ENCODE measurements around the gene INTS2. TPM values are rescaled to one million over a fixed set of nuclear protein-coding genes. Genes with fewer than 3 reads are reported as not detected.
"Not testable (repeated sequence)": the region's sequence is repeated elsewhere in the genome, so short reads cannot be mapped to it uniquely, and the experiment has no call there.

Gene INTS2
- total RNA-seq, 1 experiment from 2014 or later: 26.3 TPM

- BruUV-seq (replicated peaks): no TSS peak
- no peaks in the 10 kb centered on the region for H3K27me3 ChIP-seq (replicated peaks; ENCODE audit: insufficient read depth, low read depth, low read length, poor library complexity)
- TF ChIP-seq EZH2 (IDR thresholded peaks at IDR 0.05; ENCODE audit: borderline replicate concordance, low read depth, low read length, poor library complexity, severe bottlenecking) (no peak), CTCF (conservative IDR thresholded peaks at IDR 0.05; ENCODE audit: low read depth, low read length) (no peak)
Measured at GRCh38 chr17:61942085-61942484, 14.3 kb upstream of the INTS2 start.

GRCh38 chr17:61928101-61928436 lies 287 bp upstream of the INTS2 start:
- TF ChIP-seq EZH2 (IDR thresholded peaks at IDR 0.05; ENCODE audit: borderline replicate concordance, low read depth, low read length, poor library complexity, severe bottlenecking): no peak
- TF ChIP-seq CTCF (conservative IDR thresholded peaks at IDR 0.05; ENCODE audit: low read depth, low read length): no peak
- Histone ChIP-seq H3K4me1 (ENCODE audit: insufficient read depth, low read length, poor library complexity, severe bottlenecking) (peaks cover 12% of the 10 kb centered on the region), H3K36me3 (ENCODE audit: insufficient read depth, low read length, poor library complexity, severe bottlenecking) (peaks cover 18% of the 10 kb centered on the region), H3K4me3 (ENCODE audit: low read depth, low read length, poor library complexity, severe bottlenecking) (peak overlapping the region; percentile 75), H3K27me3 (replicated peaks; ENCODE audit: insufficient read depth, low read depth, low read length, poor library complexity) (no peaks in the 10 kb centered on the region), H3K9me3 (ENCODE audit: low read depth, low read length, poor library complexity, severe bottlenecking) (no peaks in the 10 kb centered on the region), H3K27ac (ENCODE audit: low read depth, low read length, poor library complexity, severe bottlenecking) (peak overlapping the region; percentile 89)
- intact Hi-C loops (cut with micrococcal nuclease; ENCODE audit: unreplicated experiment): no loop called here
- ChIA-PET CTCF (no interaction called here), POLR2A (ENCODE audit: low non-redundant PET) (interaction anchor here (0.6 kb wide), 2 partner anchors 10 to 64 kb away, joined by 3 read pairs; no protein-coding TSS in a partner anchor)
- BruUV-seq (replicated peaks): no TSS peak
- no peak for DNase-seq (ENCODE audit: low spot score)

More at GRCh38 chr17:61942085-61942484, 14.3 kb upstream of the INTS2 start:
- H3K4me3 ChIP-seq (ENCODE audit: low read depth, low read length, poor library complexity, severe bottlenecking): no peak overlapping the region
- CTCF ChIA-PET: no interaction called here
- H3K4me1 ChIP-seq (ENCODE audit: insufficient read depth, low read length, poor library complexity, severe bottlenecking): no peaks in the 10 kb centered on the region
- H3K27ac ChIP-seq (ENCODE audit: low read depth, low read length, poor library complexity, severe bottlenecking): no peak overlapping the region
- POLR2A ChIA-PET (ENCODE audit: low non-redundant PET): no interaction called here
- peaks cover 30% of the 10 kb centered on the region for H3K36me3 ChIP-seq (ENCODE audit: insufficient read depth, low read length, poor library complexity, severe bottlenecking)
- DNase-seq (ENCODE audit: low spot score): no peak
- no peaks in the 10 kb centered on the region for H3K9me3 ChIP-seq (ENCODE audit: low read depth, low read length, poor library complexity, severe bottlenecking)
- intact Hi-C loops (cut with micrococcal nuclease; ENCODE audit: unreplicated experiment): no loop called here

GRCh38 chr17:61926826-61927207 lies 965 bp downstream of the INTS2 start:
- intact Hi-C loops (cut with micrococcal nuclease; ENCODE audit: unreplicated experiment): no loop called here
- BruUV-seq (replicated peaks): no TSS peak
- no peak for DNase-seq (ENCODE audit: low spot score)

GRCh38 chr17:61915162-61915561 lies 12.6 kb downstream of the INTS2 start:
- H3K9me3 ChIP-seq (ENCODE audit: low read depth, low read length, poor library complexity, severe bottlenecking); DNase-seq (ENCODE audit: low spot score); H3K4me1 ChIP-seq (ENCODE audit: insufficient read depth, low read length, poor library complexity, severe bottlenecking); BruUV-seq (replicated peaks); H3K27ac ChIP-seq (ENCODE audit: low read depth, low read length, poor library complexity, severe bottlenecking); H3K27me3 ChIP-seq (replicated peaks; ENCODE audit: insufficient read depth, low read depth, low read length, poor library complexity); CTCF ChIA-PET; POLR2A ChIA-PET (ENCODE audit: low non-redundant PET); H3K4me3 ChIP-seq (ENCODE audit: low read depth, low read length, poor library complexity, severe bottlenecking); intact Hi-C loops (cut with micrococcal nuclease; ENCODE audit: unreplicated experiment): not testable (repeated sequence)
- peaks cover 34% of the 10 kb centered on the region for H3K36me3 ChIP-seq (ENCODE audit: insufficient read depth, low read length, poor library complexity, severe bottlenecking)

More at GRCh38 chr17:61926826-61927207, 965 bp downstream of the INTS2 start:
- Histone ChIP-seq H3K27ac (ENCODE audit: low read depth, low read length, poor library complexity, severe bottlenecking) (peak overlapping the region; percentile 89), H3K9me3 (ENCODE audit: low read depth, low read length, poor library complexity, severe bottlenecking) (no peaks in the 10 kb centered on the region), H3K36me3 (ENCODE audit: insufficient read depth, low read length, poor library complexity, severe bottlenecking) (peaks cover 18% of the 10 kb centered on the region), H3K4me3 (ENCODE audit: low read depth, low read length, poor library complexity, severe bottlenecking) (peak overlapping the region; percentile 75), H3K27me3 (replicated peaks; ENCODE audit: insufficient read depth, low read depth, low read length, poor library complexity) (no peaks in the 10 kb centered on the region), H3K4me1 (ENCODE audit: insufficient read depth, low read length, poor library complexity, severe bottlenecking) (peaks cover 12% of the 10 kb centered on the region)
- CTCF ChIA-PET: no interaction called here
- POLR2A ChIA-PET (ENCODE audit: low non-redundant PET): no interaction called here
- TF ChIP-seq EZH2 (IDR thresholded peaks at IDR 0.05; ENCODE audit: borderline replicate concordance, low read depth, low read length, poor library complexity, severe bottlenecking) (no peak), CTCF (conservative IDR thresholded peaks at IDR 0.05; ENCODE audit: low read depth, low read length) (no peak)
